GM19025 (cell line): Measurements from ENCODE around the gene NPEPL1.
"Not testable (repeated sequence)": the region's sequence is repeated elsewhere in the genome, so short reads cannot be mapped to it uniquely, and the experiment has no call there.

Source experiments
- ATAC-seq: cut with Tn5 transposase; IDR thresholded peaks from one replicate; pipeline ENCODE4 v1.9.1; 2021; ENCODE audit warnings: mild to moderate bottlenecking, low read depth, moderate library complexity; ENCODE audit not compliant: unreplicated experiment

The NPEPL1 gene

DNA sequence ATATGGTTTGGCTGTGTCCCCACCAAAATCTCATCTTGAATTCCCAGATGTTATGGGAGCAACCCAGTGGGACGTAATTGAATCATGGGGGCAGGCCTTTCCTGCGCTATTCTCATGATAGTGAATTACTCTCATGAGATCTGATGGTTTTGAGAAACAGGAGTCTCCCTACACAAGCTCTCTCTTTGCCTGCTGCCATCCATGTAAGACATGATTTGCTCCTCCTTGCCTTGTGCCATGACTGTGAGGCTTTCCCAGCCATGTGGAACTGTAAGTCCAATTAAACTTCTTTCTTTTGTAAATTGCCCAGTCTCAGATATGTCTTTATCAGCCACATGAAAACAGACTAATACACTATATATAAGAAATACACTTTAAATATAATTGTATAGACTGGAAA is 33.6 kb downstream of the NPEPL1 start:
- not testable (repeated sequence) for ATAC-seq

DNA sequence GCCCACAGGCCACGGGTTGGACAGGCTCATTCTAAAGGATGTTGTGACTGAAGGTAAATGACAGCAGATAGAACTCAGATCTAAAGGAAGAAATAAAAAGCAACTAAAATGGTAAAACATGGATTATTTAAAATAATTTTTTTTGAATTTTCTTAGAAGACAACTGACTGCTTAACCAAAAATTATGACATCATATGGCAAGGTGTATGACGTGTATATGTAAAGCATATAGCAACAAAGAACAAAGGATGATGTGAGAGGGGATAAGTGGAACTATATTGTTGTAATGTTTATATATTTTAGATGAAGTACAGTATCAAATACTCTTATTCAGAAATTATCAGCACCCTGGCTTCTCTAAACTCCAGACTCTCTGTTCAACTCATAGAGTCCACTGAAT is 38.6 kb downstream of the NPEPL1 start:
- ATAC-seq: no peak

DNA sequence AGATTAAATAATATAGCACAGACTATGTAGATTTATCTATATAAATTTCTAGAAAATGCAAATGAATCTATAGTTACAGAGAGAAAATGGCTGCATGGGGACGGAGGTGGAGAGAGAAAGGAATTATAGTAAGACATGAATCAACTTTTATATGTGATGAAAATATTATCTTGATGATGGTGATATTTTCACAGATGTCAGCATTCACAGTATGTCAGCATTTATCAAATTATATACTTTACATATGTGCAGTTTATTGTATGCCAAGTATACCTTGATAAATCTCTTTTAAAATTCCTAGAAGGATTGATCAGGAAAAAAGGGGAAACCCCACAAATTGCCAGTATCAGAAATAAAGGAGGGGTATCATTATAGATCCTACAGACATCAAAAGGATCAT is 44.6 kb downstream of the NPEPL1 start:
- ATAC-seq: no peak

DNA sequence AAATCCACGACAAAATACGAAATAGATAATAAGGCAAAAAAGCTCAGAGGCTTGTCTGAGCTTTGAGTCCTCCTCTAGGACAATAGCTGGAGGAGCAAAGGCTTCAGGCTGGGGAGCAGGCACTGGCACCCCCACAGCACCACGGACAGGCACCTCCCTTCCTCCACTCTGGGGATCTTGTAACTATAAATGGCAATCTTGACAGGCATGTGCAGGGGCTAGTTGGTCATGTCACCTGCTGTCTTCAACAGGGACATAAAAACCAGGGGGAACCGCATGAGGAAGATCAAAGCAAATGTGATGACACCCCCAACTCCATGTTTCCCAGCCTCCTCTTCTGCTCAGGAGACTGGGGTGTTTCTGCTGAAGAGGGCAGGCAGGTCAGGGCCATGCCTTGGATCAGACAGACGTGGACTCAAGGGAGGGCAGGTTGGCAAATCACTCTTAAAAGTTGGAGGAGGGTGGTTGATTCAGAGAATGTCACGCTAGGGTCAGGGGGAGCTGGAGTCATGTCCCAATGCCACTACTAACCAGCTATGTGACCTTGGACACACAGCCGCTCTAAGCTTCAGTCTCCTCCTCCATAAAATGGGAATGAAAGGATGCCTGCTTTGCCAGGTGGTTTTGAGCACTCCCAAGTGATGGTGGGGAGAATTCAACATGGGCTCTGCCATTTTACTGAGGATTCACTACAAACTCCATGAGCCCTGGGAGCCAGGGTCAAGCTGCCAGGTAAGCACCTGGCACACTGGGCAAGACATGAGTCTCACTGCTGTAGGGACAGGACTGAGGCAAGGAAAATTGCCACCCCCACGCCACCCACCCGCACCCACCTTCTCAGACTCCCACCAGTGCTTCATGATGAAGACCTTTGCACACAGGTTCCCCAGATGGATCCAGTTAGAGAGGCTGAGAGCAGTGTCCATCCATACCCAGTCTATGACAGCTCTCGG is 48.0 kb downstream of the NPEPL1 start:
- ATAC-seq: no peak

DNA sequence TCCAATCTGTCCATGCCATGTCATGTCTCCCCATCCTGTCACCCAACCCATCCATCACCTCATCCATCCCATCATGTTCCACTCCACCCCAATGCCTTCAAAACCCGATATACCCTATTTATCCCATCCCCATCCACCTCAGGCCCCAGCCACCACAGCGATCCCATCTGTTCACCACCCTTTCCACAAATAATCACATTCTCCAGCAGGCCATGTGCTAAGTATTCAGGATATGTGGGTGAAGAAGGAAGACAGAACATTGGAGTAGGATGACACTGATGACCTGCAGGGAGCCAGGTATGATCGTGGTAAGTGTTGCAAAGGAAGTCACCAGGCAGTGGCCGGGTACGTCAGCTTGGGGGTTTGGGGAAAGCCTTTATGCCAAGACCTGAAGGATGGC is 48.8 kb downstream of the NPEPL1 start:
- no peak for ATAC-seq

DNA sequence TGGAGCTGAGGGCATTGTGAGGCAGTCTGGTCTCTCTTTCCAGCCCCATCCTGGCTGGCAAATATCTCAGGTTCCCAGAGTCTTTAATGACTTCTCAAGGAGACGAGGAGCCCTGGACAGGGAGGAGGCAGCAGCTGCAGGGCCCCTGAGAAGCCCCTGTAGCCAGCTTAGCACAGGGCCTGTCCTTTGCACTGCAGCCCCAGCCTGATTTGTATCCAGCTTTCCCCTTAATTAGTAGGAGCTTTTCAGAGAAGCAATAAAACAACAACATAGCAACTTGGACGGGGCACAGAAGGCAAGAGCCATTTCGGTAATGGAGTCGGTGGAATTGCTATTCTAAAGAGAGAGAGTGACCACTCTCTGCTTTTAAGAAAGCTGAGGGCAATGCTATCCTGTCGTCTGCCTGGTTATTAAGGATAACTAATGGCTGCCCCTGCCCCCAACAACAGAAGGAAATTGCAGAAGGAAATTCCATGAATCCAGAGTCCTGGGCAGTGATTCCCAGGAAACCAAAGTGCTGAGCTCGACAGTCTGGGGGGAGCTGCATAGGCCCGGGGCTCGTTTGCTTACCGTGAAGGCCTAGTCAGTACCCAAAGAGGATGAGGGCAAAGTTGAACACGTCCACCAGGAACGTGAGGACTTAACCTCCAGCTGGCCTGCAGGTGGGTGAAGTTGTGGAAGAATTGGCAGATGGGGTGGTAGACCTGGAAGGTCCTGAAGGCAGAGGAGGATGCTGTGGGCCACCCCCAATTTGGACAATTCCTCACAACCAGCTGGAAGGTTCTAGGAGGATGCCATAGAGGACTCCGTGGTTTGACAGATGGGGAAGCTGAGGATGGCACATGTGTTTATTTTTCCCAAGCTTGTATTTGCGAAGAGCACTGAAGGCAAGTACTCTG is 50.3 kb downstream of the NPEPL1 start:
- ATAC-seq: no peak

DNA sequence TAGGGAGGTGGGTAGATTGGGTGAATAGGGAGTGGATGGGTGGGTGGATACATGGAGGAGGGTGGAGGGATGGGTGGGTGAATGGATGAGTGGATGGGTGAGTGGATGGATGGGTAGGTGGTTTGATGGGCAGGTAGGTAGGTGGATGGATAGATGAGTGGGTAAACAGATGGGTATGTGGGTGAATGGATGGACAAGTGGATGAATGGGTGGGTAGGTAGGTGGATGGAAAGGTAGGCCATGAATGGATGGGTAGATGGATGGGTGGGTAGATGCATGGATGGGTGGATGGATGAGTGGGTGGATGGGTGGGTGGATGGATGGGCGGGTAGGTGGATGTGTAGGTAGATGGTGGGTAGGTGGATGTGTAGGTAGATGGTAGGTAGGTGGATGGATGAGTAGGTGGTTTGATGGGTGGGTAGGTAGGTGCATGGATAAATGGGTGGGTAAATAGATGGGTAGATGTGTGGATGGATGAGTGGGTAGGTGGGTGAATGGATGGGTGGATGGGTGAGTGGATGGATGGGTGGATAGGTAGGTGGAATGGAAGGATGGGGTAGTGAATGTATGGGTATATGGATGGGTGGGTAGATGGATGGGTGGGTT is 51.4 kb downstream of the NPEPL1 start:
- no peak for ATAC-seq

DNA sequence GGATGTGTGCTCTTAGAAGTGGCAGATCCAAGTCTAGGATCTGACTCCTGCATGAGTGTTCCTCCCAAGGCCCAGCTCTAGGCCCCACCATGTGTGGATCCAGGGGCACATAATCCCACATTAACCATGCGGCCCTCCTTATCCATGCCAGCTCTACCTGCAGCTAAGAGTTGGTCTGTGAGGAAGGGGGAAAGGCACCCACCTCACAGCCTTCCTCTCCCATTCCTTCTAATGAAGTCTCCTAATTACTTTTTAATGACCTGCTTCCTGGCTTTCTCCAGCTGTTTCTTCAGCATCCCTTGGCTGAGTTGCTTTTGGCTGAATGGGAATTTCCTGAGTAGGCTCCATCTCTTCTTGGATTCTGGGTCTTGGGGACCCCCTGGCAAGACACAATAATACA is 52.2 kb downstream of the NPEPL1 start:
- ATAC-seq: no peak

DNA sequence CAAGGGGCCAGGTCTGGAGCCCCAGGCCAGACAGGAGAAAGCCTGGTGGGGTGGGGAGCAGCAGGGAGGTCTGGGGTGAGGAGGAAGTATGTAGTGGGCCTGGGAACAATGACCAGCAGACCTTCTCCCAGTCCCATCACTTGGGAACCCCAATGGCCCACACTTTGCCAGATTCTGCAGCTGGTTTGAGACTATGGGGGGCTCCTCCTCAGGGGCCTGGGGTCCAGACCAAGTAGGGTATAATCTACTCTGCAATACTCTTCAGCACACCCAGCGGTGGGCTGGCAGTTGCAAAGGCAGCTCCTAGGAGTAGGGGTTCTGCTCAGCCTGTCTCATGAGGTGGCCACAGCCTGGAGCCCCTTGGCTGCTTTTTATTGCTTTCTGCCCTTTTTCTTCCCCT is 52.8 kb downstream of the NPEPL1 start:
- ATAC-seq: no peak

DNA sequence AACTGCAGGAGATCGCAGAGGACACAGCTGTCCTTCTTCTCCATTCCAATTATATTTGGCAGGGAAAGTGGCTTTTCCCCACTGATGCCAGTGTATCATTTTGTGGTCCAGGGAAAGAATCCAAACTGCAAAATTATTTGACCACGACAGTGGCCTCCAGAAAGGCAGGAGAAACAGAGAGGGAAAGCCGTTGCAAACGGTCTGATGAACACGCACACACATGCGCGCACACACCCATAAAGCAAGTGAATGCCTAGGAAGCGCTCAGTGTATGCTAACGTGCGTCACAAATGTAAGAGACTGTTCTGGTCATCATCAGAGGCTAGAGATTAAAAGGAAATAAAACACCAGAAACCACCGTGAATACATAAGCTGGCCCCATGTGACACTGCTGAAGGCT is 54.0 kb downstream of the NPEPL1 start:
- no peak for ATAC-seq

DNA sequence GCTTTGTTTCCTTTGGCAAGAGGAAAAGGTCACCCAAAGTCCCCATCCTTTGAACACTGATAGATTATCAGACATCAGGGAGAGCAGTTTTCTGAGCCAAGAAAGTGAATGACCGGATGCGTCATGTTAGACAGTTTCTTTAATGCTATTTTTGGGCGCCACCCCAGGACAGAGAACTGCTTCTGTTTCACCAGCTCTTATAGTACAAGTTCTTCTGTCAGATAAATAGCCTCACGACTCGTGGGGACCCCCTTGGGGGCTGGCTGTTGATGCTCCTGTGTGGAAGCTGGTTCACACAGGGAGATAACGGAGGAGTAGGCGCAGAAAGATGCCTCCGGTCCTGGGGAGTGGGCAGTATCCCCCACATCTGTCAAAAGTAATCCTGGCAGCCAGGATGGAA is 54.6 kb downstream of the NPEPL1 start:
- no peak for ATAC-seq

DNA sequence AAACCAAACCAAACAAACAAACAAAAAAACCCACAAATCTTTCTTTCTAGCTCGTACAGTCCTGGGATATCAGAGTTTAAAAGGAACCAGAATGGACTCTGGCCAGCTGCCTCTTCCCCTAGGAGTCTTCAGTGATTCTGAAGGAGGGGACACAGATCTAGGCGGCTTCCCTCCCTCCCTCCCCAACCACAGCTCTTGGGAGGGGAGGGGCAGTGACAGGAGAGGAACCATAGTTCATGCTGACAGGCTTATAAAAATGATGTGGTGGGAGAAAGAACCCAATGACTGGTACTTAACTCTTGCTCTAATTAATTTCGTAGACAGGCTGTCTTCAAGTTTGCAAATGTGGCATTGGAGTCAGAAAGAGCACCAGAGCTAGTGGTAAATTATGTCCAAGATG is 56.0 kb downstream of the NPEPL1 start:
- no peak for ATAC-seq

DNA sequence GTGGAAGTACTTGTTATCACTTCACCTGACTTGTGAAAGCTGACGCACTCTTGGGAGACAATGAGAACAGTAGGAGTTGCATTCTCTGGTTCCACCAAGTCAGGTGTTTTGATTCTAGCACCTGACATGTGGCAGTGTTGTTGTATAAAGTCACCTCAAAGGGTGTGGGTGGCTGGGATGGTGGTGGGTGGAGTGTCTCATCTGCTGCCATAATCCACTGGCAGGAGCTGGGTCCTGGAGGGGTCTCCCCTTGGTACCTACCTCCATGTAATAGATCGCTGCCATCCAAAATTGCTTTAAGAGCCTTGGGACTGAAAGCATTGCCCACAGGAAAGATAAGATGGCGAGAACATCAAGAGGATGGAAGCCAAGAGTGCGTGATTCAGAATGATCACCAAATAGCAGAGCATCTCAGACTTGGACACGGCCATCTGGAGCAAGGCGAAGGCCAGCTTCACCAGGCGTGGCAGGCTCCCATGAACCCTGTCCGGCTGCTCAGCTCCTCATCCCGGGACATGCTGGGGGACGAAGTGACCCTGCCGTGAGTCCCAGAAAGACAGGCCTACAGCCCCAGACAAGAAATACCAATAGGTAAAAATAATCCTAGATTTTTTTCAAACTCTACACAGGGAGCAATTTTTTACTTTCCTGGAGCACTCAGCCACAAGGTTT is 56.6 kb downstream of the NPEPL1 start:
- no peak for ATAC-seq

DNA sequence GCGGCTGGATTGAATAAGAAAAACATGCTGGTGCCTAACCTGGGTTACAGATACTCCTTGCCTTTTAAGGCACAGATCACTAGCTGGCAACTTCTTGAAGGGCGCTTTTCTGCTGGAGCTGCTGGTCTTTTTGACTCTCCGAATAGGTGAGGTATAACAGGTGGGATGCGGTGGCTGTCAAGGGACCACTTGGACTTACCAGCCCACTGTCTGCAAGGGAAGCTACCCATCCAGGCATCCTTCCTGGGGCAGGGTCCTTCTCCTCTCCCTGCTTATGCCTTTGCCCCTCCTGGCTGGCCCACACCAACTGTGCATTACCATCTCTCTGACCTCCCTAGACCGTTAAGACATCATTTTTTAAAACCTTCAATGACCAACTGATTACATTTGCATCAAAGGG is 57.4 kb downstream of the NPEPL1 start:
- ATAC-seq: no peak

DNA sequence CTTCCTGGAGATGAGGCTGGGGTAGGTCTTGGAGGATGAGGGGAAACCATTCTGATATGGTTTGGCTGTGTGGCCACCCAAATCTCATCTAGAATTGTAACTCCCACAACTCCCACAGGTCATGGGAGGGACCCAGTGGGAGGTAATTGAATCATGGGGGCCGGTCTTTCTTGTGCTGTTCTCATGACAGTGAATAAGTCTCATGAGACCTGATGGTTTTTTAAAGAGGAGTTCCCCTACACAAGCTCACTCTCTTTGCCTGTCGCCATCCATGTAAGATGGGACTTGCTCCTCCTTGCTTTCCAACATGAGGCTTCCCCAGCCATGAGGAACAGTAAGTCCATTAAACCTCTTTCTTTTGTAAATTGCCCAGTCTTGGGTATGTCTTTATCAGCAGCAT is 58.1 kb downstream of the NPEPL1 start:
- not testable (repeated sequence) for ATAC-seq

DNA sequence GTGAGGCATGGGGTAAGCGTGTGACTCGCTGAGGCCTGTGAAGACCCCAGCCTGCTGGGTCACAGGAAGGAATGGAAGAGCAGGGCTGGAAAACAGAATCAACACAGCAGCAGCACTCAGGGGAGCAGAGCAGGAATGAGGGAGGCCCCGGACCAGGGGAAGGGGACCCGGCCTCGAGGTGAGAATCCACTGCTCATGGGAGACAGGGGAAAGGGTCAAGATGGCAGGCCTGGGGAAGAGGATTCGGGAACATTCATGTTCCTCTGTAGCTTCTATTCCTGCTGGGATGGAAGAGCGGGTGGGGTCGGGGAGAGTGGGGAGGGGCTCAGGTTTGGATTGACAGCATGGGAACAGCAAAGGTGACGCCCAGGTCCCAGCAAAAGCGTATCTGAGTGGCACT is 59.4 kb downstream of the NPEPL1 start:
- no peak for ATAC-seq

DNA sequence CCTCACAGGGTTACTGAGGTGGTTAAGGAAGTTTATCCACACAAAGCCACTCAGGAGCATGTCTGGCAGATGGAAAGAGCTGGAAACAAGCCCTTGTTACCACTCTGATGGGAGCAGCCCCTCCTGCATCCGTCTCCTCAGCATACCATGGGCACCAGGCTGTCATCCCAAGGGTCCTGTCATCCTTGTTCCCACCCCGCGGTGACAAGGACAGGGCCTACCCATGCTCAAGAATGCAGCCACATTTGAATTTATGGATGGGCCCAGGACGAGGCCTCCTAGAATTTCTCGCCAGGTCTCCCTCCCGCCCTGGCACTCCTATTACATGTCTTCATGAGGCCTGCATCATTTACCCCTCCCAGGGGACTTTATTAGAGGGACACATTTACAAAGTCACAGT is 60.0 kb downstream of the NPEPL1 start:
- ATAC-seq: no peak

DNA sequence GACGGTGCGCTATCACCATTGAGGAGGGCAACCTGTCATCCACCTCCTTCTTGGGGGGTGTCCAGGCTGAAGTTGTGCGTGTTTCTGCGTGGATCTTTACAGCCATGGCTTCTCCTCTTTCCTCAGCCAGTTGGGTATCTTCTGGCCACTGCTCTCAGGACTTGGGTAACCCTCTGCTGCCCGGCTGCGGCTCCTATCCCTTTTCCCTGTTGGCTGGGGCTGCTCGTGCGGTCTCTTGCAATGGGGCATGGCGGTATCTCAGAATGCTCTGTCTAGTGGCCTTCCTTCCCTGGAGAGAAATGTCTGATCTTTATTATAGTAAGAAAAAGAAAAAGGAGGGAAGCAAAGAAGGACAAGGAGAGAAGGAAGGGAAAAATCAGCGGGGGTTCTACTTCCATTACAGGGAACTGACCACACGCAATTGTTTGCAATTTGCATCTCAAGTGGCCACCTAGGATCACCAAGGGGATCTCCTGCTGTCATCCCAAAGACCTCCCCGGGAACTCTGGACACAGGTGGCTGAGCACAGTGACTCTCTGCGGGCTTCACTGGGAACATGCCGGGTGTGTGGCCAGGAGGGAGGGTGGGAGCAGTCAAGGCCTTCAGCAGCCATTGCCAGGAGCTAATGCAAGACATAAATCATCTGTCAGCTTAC is 60.8 kb downstream of the NPEPL1 start:
- ATAC-seq: no peak

DNA sequence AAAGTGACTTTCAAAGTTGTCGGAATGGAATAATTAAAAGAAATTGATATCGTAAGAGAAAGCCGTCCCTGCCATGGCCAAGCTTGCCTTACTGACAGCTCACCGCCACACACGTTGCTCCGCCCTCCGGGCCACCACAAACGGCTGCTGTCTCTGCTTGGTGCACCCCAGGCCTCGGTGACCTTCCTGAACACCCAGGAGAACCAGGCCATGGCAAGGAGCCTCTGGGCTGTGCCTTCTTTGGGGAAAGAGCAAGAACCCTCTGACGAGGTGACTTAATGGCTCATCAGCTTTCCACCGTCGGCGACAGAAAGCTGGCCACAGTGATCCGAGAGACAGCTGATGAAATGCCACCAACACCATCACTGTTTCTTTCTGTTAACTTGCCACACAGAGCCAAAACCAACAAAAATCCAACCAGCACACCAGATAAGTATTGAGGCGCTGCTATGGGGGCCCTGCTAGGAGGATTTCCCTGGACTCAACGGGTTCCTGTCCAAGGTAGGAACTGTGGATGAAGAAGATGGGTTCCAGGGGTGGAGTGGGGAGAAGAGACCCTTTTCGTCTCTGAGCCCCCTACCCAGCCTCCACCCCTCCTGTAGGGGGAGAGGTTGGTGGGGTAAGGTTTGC is 61.4 kb downstream of the NPEPL1 start:
- ATAC-seq: no peak

DNA sequence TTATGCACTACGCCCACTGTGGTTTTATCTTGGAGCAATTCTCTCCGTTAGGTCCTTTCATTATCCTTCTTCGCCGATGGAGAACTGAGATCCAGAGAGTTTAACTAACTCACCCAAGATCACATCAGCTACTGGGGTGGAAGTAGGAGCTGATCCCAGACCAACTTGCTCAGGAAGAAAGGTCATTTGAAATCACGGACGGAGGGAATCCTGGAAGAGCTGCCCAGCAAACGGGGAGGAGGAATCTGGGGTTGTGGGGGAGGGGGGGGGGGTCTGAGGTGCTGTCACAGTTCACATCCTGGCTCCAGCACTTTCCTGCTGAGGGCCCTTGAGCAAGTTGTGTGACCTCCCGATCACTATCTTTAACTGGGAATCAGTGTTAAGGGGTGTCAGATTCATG is 62.0 kb downstream of the NPEPL1 start:
- no peak for ATAC-seq
